HG02870 (cell line): Measurements from ENCODE around the gene GABBR2.
"Not testable (repeated sequence)": the region's sequence is repeated elsewhere in the genome, so short reads cannot be mapped to it uniquely, and the experiment has no call there.

ENCODE experiments used
- ATAC-seq: cut with Tn5 transposase; IDR thresholded peaks from one replicate; pipeline ENCODE4 v1.9.1; 2021; ENCODE audit warnings: mild to moderate bottlenecking, moderate library complexity; ENCODE audit not compliant: unreplicated experiment

The GABBR2 gene

DNA sequence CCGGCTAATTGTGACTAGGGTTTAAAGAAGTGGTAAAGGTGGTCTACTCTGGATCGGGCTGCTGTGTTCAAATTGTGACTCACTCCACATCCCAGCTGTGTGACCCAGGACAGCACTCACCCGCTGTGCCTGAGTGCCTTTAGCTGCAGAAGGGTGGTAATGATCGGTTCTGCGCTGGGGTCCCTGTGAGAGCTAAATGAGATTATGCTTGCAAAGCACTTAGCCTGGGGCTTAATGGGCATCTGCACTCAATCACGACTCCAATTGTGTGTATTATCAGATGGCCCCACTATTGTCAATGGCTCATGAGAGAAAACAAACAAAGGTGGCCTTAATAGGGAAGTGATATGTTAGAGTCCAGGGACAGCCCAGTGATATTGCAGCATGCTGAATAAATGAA is 428.2 kb downstream of the GABBR2 start:
- ATAC-seq = no peak

GRCh38 chr9:98280162-98280561 is 428.6 kb downstream of the GABBR2 start:
- no peak for ATAC-seq

DNA sequence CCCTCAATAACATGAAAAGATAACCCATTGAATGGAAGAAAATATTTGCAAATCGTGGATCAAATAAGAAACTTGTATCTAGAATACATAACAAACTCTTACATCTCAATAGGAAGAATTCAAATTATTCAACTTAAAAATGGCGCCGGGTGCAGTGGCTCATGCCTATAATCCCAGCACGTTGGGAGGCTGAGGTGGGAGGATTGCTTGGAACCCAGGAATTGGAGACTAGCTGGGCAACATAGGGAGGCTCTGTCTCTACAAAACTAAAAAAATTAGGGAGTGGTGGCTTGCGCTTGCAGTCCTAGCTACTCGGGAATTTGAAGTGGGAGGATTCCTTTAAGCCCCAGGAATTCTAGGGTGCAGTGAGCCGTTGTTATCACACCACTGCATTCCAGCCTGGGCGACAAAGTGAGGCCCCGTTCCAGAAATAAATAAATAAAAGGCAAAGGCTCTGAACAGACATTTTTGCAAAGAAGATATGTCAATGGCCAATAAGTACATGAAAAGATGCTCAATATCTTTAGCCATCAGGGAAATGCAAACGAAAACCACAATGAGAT is 431.7 kb downstream of the GABBR2 start:
- ATAC-seq = no peak

DNA sequence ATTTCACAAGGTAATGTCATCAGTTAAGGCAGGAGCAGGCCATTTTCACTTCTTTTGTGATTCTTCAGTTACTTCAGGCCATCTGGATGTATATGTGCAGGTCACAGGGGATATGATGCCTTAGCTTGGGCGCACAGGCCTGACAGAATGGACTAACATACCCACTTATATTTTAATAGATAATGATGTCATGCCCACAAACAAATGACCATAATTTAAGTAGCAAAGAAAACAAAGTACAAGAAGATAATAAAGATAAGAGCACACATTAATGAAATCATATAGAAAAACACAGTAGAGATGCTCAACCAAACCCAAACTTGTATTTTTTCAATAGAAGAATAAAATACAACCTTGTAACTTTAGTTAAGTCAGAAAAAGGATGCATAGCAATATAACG is 433.6 kb downstream of the GABBR2 start:
- no peak for ATAC-seq

DNA sequence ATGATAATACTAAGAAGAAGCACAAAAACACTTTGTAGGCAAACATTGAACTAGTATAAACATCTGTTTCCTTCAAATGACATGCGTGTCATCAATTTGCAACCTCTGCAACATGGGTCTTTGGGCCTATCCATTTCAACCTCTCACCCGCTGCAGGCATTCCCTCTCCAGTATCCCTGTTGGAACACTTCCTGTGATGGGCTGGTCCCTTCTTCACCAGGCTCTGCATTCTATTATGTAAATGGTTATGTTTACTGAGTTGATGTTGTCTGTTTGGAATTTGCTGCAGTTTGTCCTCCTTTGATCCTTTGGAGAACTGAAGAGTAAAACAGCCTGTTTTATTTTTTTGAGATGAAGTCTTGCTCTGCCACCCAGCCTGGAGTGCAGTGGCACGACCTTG is 436.7 kb downstream of the GABBR2 start:
- no peak for ATAC-seq

- ATAC-seq = no peak
Measured at GRCh38 chr9:98271479-98271878, 437.3 kb downstream of the GABBR2 start.

- ATAC-seq = not testable (repeated sequence)
Measured at GRCh38 chr9:98270284-98270683, 438.5 kb downstream of the GABBR2 start.

- not testable (repeated sequence) for ATAC-seq
Measured at GRCh38 chr9:98269652-98270051, 439.1 kb downstream of the GABBR2 start.

DNA sequence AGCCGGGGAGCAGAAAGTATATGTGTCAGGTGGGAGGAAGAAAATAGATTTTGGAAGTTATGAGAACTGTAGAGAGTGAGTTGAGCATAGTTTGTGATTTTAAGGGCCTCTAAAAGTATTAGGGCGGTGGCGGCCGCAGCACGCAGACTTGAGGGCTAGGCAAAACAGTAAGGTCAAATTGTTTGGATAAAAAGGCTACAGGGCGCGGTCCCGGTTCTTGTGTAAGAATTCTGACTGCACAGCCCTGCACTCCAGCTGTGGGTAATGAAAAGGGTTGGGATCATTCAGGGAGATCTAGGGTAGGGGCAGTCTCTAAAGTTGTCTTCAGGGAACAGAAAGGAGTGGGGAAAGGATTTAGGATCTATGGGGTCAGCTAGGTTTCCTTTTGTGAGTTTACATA is 441.2 kb downstream of the GABBR2 start:
- not testable (repeated sequence) for ATAC-seq

GRCh38 chr9:98264516-98264915 is 444.2 kb downstream of the GABBR2 start:
- no peak for ATAC-seq

DNA sequence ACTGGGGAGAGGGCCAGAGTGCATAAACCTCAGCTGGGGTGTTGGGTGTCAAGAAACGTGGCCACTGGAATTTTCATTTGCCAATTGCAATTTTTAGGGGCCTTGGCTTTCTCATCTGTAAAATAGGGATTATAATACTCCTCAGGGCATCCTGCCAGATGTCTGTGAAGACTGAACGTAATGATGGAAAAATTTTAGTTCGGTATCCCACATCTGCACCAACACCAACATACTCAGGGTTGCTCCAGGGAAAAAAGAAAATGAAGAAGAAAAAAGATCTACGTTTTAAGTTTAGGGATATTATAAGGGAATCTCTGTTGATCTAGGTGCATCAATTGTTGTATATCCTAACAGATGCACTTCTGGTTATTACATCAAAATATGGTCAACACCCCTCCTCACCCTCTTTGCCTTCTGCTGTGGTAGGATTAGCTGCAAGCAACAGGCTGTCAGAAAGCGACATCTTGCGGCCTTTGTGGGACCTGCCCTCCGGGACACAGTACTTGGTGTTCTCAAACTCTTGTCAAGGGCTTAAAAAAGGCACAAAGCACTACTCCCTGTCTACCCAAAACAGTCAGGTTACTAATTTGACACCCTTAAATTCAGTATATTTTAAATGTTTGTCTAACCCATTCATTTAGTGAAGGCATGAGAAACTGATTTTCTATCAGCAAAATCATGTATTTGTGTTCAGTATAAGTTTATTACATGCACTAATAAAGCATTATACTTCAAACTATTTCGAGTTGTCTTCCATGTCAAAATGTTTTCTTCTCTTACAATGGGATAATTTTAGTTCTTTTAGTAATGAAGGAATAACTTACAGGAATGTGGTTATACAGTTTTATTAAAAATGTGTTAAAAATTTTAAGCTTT is 445.0 kb downstream of the GABBR2 start:
- peak; percentile 80 for ATAC-seq

GRCh38 chr9:98263080-98263479 is 445.7 kb downstream of the GABBR2 start:
- no peak for ATAC-seq

DNA sequence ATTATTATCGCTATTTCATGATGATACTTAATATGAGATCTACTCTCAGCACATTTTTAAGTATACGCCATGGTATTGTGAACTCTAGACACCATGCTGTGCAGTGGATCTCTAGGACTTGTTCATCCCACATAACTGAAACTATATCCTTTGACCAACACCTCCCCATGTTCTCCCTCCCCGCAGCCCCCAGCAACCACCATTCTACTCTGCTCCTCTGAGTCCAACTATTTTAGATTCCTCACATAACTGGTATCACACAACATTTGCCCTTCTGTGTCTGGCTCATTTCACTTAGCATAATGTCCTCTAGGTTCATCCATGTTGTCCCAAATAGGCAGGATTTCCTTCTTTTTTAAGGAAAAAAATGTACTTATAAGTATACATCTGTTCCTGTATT is 446.7 kb downstream of the GABBR2 start:
- no peak for ATAC-seq

DNA sequence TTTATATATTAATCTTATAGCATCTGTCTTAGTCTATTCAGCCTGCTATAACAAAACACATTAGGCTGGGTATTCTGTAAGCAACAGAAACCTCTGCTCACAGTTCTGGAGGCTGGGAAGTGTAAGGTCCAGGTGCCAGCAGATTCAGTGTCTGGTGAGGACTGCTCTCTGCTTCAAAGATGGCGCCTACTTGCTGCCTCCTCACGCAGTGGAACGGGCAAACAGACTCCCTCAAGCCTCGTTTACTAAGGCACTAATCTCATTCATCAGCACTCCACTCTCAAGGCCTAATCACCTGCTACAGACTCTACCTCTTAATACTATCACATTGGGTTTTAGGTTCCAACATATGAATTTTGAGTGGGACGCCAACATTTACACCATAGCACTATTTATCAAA is 448.1 kb downstream of the GABBR2 start:
- no peak for ATAC-seq

DNA sequence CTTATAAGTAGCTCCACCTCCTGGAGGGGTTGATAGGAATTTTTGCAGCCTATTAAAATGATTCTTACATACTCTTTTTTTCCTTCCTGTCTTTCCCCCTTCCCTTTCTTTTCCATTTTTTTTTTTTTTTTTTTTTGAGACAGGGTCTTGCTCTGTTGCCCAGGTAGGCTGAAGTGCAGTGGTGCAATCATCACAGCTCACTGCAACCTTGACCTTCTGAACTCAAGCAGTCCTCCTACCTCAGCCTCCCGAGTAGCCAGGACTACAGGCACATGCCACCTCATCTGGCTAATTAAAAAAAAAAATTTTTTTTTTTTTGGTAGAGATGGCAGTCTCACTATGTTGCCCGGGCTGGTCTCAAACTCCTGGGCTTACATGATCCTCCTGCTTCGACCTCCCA is 448.9 kb downstream of the GABBR2 start:
- no peak for ATAC-seq

DNA sequence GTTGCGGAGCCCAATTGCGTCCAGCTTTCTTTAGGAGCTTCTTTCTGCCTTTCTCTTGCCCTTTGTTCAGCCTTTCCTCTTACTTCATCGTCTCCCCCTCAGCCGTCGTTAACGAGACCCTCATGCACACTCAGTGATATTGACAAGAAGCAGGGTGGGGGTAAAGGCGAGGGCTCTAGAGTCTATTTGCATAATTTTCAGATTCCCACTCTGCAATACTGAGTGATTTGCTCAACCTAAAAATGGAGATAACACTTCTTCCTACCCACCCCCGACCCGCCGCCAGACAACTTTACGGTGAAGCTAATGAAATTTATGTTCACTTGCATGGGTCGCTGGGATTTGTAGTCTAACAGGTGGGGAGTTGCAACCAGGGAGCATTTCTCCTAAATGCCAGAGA is 452.0 kb downstream of the GABBR2 start:
- ATAC-seq = no peak

- ATAC-seq = peak; percentile 82
Measured at GRCh38 chr9:98255578-98256296, 453.0 kb downstream of the GABBR2 start, which contains the start of gene TBC1D2. Gene TBC1D2 (minus strand): TSS chr9:98255649. CDS start chr9:98255541, 108 bp downstream.

DNA sequence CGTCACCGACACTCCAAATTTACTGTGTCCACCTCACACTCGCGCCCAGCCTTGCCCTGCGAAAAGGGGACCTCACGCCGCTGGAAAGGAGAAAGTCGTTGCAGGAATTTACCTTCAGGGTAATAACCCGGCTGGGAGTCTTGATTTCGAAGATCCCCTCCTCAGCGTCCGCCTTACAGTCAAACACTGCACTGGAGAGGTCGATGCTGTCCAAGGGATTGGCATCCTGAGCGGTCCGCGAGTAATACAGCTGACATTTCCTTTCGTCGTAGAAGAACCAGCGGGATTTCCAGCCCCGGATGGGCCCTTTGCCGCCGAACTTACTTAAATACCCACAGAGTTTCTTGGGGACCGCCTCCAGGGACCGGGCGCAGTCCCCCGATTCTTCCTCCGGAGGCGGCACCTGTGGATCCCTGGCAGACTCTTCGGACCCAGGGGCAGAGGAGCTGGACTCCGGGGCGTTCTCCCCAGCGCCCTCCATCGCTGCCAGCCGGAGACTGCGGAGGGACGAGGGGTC is 453.6 kb downstream of the GABBR2 start:
- ATAC-seq = peak; percentile 28

DNA sequence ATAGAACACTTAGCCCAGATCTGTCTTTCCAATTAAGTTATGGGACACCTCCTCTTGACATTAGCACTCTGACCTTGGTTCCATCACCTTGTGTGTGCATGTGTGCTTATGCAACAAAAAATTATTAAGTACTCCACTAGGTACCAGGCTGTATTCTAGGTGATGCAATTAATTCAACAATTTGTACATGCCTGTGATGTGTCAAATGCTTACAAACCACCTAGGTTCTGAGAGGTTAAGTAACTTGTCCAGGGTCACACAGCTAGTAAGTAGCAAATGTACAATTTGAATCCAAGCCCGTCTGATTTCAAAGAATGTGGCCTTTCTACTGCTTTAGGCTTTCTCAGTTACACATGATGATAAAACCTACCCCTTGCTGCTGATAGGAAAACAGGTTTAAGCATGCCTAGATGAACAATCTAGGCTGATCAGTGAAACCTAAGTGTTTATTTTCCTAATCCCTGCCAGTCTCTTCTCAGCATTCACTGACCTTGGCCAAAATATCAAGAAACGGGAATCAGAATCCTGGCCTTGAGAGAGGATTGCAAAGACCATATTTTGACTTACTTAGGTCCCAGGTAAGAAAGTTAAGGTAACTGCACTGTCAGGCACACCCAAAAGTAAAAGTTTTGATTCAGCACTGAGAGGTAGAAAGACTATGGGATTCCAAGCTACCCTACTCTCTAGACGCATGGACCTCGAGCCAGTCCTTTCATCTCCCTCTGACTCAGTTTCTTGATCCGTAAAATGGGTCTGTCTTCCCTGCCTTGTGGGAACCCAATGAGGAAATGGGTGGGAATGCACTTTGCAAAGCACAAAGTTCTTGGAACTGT is 454.3 kb downstream of the GABBR2 start:
- ATAC-seq = no peak

DNA sequence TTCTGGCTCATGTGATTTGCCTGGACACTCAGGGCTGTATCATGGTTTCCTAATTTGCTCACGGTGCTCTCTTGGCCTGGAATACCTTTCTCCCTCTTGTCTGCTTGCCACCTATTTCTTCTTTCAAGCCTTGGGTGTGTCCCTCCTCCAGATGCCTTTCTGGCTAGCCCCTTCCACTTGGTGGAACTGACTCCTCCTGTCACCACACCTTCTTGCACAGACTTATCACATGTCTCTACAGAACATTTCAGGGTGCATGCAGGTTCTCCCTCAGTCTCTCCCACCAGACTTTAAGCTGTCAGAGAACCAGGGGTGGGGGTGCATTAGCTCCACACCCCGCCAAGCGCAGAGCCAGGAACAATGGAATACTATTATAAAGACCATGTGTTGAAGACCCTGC is 455.2 kb downstream of the GABBR2 start:
- no peak for ATAC-seq

- ATAC-seq = no peak
Measured at GRCh38 chr9:98251551-98251950, 457.2 kb downstream of the GABBR2 start.
